COR-L47 (cell line): ENCODE measurements around the gene PLVAP.
"Not testable (repeated sequence)": the region's sequence is repeated elsewhere in the genome, so short reads cannot be mapped to it uniquely, and the experiment has no call there.

Experiments
- DNase-seq: peaks from one replicate; lab custom pipeline; 2025; lab: John Stamatoyannopoulos, UW

PLVAP gene

DNA sequence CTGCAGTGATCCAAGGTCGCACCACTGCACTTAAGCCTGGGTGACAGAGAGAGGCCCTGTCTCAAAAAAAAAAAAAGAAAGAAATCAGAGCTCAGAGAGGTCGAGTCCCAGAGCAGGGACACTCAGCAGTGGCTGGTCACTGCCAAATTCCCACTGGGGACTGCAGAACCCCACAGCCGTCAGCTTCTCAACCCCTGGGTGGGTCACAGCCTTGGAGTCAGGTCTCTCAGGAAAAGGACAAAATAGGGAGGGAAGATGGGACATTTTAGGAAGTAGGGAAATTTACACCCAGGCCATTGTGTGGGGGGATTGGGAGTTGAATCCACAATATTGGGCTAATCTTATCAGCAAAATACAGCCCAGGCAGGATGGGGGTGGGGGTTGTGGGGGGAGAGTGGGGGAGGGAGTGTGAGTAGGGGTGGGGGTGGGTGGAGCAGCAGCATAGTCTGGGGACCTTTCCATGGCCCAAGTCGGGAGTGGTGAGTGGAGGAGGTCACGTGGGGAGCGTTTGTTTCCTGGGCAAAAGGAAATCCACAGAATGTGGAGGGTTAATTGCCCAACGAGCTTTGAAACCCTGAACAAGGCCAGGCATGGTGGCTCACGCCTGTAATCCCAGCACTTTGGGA is 21.9 kb upstream of the PLVAP start:
- DNase-seq = no peak

- DNase-seq = no peak
These were observed 17.8 kb upstream of the PLVAP start for GRCh38 chr19:17394891-17395415.

- no peak for DNase-seq
These were observed 16.8 kb upstream of the PLVAP start, which contains the start of gene CCDC194 for GRCh38 chr19:17393914-17394313. Gene CCDC194 (minus strand): TSS chr19:17394196. CDS start chr19:17394158, 38 bp downstream.

DNA sequence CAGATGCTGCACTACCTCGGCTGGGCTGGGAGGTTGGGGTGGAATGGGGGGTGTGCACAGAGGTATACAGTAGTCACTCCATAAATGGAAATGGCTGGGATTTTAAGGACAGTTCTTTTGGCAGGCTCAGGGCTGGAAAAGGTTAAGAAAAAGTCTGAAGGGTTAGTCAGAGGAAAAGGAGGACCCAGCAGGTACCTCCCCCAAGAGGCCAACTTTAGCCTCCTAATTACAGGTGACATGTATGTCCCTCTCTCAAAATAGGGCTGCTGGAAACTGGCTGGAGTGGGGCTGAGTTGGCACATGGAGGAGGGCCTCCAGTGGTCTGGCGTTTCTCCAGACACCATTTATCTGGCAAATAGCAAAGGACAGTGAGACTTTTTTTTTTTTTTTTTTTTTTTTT is 15.9 kb upstream of the PLVAP start:
- DNase-seq = no peak

DNA sequence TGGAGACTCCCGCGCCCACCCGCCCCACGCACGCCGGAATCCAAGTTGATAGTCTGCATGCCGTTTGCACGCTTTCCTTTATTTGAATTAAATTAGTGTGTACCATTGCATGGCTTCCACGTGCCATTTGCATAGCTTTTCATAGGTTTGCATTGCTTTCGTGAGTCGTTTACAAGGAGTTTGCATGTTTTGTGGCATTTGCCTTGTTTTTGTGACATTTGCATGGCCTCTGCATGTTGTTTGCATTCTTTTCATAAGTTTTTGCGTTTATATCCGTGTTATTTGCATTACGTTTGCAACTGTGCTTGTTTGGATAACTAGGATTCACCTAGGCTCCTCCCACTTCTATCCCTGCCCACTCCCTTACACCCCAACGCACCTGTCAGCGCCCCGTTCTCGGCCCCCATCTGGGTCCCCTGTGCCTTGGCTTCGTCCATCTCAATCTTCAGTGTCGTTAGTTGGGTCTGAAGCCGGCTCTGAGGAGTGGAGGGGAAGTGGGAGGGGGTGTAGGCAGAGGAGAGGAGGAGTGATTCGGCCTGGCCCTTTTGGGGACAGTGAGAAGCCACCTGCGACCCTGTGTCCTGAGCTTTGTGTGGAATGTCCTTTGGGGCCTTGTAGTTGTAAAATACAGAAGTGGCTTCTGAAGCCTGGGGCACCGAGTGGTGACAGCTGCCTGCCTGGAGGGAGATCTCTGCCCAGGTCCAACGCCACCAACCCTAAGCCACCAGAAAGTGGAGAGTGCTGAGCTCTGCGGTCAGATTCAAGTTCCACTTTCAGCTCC is 14.4 kb upstream of the PLVAP start:
- DNase-seq = no peak

- DNase-seq = peak; percentile 92
These were observed 13.7 kb upstream of the PLVAP start for GRCh38 chr19:17390665-17391370.

- DNase-seq = no peak
These were observed 13.0 kb upstream of the PLVAP start for GRCh38 chr19:17389957-17390664.

GRCh38 chr19:17389288-17389687 is 12.1 kb upstream of the PLVAP start:
- DNase-seq = no peak

DNA sequence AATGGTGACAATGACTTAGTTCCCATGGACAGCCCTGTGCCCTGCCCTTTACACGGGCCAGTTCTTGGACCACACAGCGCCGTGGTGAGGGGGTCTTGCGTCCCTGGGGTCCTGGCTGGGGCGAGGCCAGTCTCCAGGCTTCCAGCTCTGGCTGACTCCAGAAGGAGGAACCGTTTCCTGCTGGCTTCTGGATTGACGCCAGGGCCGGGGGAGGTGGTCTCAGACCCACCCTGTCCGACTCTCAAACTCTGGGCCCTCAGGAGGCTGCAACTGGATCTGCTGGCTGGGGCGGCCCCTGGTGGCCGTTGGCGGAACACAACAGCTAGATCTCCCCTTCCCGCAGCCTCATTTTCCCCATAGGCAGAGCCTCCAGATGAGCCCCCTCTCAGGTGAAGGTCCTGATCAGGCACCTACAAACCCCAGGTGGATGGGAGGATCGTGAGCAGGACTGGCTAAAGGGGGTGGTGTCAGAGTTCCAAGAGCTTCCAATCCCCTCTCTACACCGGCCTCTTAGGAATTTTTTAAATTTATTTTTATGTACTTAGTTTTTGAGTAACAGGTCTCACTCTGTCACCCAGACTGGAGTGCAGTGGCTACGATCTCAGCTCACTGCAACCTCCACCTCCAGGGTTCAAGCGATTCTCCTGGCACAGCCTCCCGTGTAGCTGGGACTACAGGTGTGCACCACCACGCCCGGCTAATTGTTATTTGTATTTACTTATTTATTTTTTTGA is 8.9 kb upstream of the PLVAP start:
- peak; percentile 40 for DNase-seq

DNA sequence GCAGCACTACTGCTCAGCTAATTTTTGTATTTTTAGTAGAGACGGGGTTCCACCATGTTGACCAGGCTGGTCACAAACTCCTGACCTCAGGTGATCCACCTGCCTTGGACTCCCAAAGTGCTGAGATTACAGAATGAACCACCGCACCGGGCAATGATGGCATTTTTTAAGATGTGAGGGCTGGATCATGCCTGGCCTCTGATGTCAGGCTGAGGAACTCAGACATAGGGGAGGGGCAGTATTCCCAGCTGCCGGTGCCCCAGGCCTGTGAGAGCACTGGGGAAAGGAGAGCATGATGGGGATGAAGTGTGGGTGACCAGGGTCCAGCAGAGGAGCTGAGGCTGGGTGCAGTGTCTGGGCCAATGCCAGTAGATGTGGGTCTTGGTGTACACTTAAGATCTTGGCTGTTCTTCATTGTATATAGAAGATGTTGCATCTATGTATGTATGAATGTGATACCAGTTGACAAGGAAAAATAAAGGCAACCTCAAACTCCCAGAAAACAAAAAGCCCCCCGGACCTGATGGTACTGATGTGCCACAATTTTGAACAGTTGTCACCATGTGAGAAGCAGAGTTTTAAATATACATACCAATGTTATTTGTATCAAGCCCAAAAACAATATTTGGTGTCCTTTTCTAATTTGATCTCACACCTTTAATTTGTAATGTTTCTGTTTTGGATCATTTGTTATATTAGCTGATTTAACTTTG is 3.4 kb upstream of the PLVAP start:
- no peak for DNase-seq

DNA sequence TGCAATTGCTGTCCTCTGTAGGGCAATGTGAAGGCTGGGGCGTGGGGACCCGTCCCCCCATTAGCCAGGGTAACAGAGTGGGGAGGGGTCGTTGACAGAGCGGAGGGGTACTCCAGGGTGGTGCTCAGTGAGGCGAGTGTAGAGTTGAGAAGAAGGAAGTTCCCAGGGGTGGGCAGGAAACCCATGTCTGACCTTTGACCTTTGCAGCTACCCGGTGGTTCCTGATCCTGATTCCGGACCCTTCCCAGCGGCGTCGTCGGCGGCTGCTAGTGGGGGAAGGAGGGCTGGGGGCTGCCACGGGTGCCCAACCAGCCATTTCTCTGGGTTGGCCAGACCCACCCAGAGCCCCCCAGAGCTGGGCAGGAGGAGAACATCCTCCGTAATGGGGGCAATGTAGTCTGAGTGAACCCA is 2.1 kb upstream of the PLVAP start:
- DNase-seq = no peak

- DNase-seq = no peak
These were observed 1.1 kb upstream of the PLVAP start for GRCh38 chr19:17378271-17378670.

- no peak for DNase-seq
These were observed 7.0 kb downstream of the PLVAP start for GRCh38 chr19:17370026-17370587.

DNA sequence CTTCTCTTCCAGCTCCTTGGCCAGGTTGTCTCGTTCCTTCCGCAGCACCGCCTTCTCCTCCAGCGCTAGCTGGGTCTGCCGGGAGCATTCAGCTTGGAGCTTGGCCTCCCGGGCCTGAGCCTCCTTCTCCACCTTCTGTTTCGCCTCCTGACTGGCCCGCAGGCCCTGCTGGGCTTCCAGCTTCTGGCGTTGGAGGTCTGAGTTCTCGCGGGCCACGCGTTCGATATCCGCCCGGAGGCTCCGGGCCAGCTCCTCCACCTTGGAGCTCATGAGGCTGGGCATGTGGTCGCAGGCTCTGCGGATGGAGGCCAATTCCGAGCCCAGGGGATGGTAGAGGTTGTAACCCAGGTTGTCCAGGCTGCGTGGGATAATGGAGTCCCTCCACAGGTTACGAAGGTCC is 11.8 kb downstream of the PLVAP start:
- DNase-seq = no peak

DNA sequence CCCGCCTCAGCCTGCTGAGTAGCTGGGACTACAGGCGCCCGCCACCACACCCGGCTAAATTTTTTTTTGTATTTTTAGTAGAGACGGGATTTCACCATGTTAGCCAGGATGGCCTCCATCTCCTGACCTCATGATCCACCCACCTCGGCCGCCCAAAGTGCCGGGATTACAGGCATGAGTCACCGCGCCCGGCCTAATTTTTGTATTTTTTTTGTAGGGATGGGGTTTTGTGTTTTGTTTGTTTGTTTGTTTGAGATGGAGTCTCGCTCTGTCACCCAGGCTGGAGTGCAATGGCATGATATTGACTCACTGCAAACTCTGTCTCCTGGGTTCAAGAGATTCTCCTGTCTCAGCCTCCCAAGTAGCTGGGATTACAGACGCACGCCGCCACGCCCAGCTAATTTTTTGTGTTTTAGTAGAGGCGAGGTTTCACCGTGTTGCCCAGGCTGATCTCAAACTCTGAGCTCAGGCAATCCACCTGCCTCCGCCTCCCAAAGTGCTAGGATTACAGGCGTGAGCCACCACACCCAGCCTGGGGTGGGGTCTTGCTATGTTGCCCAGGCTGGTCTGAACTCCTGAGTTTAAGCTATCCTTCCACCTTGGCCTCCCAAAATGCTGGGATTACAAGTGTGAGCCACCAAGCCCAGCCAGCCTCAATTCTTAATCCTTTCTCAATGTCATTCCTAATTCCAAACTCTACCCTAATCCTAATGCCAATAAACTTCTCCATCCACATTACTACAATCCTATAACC is 13.1 kb downstream of the PLVAP start:
- DNase-seq = not testable (repeated sequence)

- no peak for DNase-seq
These were observed 17.0 kb downstream of the PLVAP start for GRCh38 chr19:17359905-17360800.

- no peak for DNase-seq
These were observed 18.7 kb downstream of the PLVAP start for GRCh38 chr19:17358395-17358794.

- DNase-seq = no peak
These were observed 19.4 kb downstream of the PLVAP start for GRCh38 chr19:17357724-17358123.
